Measurements from ENCODE around the gene PCDHA7. TPM values are rescaled to one million over a fixed set of nuclear protein-coding genes. Genes with fewer than 3 reads are reported as not detected.
"Not testable (repeated sequence)": the region's sequence is repeated elsewhere in the genome, so short reads cannot be mapped to it uniquely, and the experiment has no call there.

The PCDHA7 gene, protein sequence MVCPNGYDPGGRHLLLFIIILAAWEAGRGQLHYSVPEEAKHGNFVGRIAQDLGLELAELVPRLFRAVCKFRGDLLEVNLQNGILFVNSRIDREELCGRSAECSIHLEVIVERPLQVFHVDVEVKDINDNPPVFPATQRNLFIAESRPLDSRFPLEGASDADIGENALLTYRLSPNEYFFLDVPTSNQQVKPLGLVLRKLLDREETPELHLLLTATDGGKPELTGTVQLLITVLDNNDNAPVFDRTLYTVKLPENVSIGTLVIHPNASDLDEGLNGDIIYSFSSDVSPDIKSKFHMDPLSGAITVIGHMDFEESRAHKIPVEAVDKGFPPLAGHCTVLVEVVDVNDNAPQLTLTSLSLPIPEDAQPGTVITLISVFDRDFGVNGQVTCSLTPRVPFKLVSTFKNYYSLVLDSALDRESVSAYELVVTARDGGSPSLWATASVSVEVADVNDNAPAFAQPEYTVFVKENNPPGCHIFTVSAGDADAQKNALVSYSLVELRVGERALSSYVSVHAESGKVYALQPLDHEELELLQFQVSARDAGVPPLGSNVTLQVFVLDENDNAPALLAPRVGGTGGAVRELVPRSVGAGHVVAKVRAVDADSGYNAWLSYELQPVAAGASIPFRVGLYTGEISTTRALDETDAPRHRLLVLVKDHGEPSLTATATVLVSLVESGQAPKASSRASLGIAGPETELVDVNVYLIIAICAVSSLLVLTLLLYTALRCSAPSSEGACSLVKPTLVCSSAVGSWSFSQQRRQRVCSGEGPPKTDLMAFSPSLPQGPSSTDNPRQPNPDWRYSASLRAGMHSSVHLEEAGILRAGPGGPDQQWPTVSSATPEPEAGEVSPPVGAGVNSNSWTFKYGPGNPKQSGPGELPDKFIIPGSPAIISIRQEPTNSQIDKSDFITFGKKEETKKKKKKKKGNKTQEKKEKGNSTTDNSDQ
- 0.03 TPM in 1 of 2 replicates, not detected in the other for total RNA-seq (2014; rRNA removed; shearing (Covaris generic))

DNA sequence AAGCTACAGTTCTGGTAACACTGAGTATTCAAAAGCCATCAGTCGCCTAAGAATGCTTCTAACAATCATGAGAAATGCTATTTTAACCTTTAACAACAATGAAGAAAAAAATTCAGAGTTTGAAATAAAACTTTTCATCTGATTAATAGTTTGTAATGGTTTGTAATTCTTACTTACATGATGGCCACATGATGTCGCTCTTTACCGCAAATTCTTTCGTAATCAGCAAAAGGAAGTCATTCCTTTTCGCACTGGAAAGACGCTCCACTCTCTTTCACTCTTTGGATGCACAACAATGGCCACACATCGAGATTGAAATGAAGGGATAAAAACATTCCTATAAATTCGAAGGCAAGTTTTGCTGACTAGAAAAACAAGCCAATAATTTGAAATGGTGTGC, at the start of gene PCDHA7:
Gene PCDHA7, plus strand, starts transcription at position 277 of the 400 bp plus-strand sequence. Its CDS starts 115 bp downstream, at position 392.
- no peak for DNase-seq (ENCODE audit: low read depth in 1 of 2, low spot score in 2 of 2)
- H3K4me3 ChIP-seq, result no peak within 1 kb of the TSS

DNA sequence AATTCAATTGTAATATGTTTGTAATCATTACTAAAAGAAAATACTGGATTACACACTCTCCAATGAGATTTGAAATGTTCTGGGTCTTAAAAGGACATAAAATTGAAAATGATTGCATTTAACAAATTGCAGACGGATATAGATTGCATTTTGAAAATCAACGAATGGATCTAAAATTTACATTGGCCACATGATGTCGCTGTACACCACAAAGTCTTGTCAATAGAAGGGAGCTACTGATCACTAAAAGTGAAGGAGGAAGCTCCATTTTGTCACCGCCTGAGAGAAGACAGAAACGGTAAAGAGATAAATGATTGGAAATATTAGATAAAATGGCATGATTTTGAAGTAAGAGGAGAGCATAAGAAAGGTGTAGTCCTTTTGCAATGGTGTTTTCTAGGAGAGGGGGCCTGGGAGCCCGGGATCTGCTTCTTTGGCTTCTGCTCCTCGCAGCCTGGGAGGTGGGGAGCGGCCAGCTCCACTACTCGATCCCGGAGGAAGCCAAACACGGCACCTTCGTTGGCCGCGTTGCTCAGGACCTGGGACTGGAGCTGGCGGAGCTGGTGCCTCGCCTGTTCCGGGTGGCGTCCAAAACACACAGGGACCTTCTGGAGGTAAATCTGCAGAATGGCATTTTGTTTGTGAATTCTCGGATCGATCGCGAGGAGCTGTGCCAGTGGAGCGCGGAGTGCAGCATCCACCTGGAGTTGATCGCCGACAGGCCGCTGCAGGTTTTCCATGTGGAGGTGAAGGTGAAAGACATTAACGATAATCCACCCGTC, 48.0 kb upstream of the PCDHA7 start, which contains the start of gene PCDHA1:
Gene PCDHA1, plus strand, starts transcription at position 236 of the 782 bp plus-strand sequence.
- H3K4me3 ChIP-seq, result no peak within 1 kb of the TSS
- H3K4me1 ChIP-seq (replicated peaks), result no peaks in the 10 kb centered on the region
- H3K27ac ChIP-seq, result no peak within 1 kb of the TSS
- H3K27me3 ChIP-seq (replicated peaks), result no peaks in the 10 kb centered on the region
- H3K9me3 ChIP-seq (replicated peaks), result peaks cover 25% of the 10 kb centered on the region
- DNase-seq (ENCODE audit: low read depth in 1 of 2, low spot score in 2 of 2), result no peak
- no peaks in the 10 kb centered on the region for H3K36me3 ChIP-seq

More for the DNA sequence above, at the start of gene PCDHA7:
- H3K27me3 ChIP-seq (replicated peaks), result no peaks in the 10 kb centered on the region
- no peak within 1 kb of the TSS for H3K27ac ChIP-seq
- no peaks in the 10 kb centered on the region for H3K4me1 ChIP-seq (replicated peaks)
- H3K9me3 ChIP-seq (replicated peaks), result peaks cover 8% of the 10 kb centered on the region
- H3K36me3 ChIP-seq, result no peaks in the 10 kb centered on the region

DNA sequence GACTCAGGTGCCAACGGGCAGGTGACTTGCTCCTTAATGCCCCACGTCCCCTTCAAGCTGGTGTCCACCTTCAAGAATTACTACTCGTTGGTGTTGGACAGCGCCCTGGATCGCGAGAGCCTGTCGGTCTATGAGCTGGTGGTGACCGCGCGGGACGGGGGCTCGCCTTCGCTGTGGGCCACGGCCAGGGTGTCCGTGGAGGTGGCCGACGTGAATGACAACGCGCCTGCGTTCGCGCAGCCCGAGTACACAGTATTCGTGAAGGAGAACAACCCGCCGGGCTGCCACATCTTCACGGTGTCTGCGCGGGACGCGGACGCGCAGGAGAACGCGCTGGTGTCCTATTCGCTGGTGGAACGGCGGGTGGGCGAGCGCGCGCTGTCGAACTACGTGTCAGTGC, 46.6 kb upstream of the PCDHA7 start:
- H3K4me1 ChIP-seq (replicated peaks); DNase-seq (ENCODE audit: low read depth in 1 of 2, low spot score in 2 of 2); H3K4me3 ChIP-seq; H3K27ac ChIP-seq; H3K36me3 ChIP-seq; H3K27me3 ChIP-seq (replicated peaks): not testable (repeated sequence)
- peaks cover 25% of the 10 kb centered on the region for H3K9me3 ChIP-seq (replicated peaks)

- H3K27ac ChIP-seq; H3K4me1 ChIP-seq (replicated peaks); H3K27me3 ChIP-seq (replicated peaks); H3K36me3 ChIP-seq; DNase-seq (ENCODE audit: low read depth in 1 of 2, low spot score in 2 of 2); H3K4me3 ChIP-seq: not testable (repeated sequence)
- H3K9me3 ChIP-seq (replicated peaks), result peaks cover 21% of the 10 kb centered on the region
These were observed 46.1 kb upstream of the PCDHA7 start for GRCh38 chr5:140787849-140788504.

DNA sequence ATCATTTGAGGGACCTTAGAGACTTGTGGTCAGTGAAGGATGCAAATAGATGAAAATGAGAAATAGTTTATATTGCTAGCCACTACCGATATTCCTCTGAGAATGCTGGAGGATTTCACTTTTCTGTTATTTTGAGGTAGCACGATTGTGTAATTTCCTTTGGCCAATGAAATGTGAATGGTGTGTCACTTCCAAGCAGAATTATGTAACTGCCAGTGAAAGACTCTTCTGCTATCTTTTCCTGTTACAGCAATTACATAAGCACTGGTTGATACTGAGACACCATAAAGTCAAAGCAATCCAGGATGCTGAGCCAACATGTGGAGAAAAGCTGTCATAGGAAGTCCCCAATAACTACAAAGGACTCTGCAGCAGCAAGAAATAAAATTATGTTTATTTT, 43.0 kb upstream of the PCDHA7 start:
- DNase-seq (ENCODE audit: low read depth in 1 of 2, low spot score in 2 of 2), result no peak
- Histone ChIP-seq H3K27me3 (replicated peaks) (no peaks in the 10 kb centered on the region), H3K9me3 (replicated peaks) (peaks cover 19% of the 10 kb centered on the region), H3K4me1 (replicated peaks) (no peaks in the 10 kb centered on the region), H3K4me3 (no peak overlapping the region), H3K36me3 (no peaks in the 10 kb centered on the region), H3K27ac (no peak overlapping the region)

- H3K4me3 ChIP-seq, result no peak within 1 kb of the TSS
These were observed 39.3 kb upstream of the PCDHA7 start, which contains the start of gene PCDHA2 for GRCh38 chr5:140794595-140795258. Gene PCDHA2 (plus strand): TSS chr5:140794852.

GRCh38 chr5:140795259-140795641, 38.8 kb upstream of the PCDHA7 start:
- Histone ChIP-seq H3K36me3 (no peaks in the 10 kb centered on the region), H3K4me1 (replicated peaks) (no peaks in the 10 kb centered on the region), H3K9me3 (replicated peaks) (peaks cover 9% of the 10 kb centered on the region), H3K27me3 (replicated peaks) (no peaks in the 10 kb centered on the region), H3K27ac (no peak overlapping the region), H3K4me3 (no peak overlapping the region)
- no peak for DNase-seq (ENCODE audit: low read depth in 1 of 2, low spot score in 2 of 2)

More at GRCh38 chr5:140794595-140795258, 39.3 kb upstream of the PCDHA7 start, which contains the start of gene PCDHA2:
- no peak within 1 kb of the TSS for H3K27ac ChIP-seq
- H3K9me3 ChIP-seq (replicated peaks), result peaks cover 9% of the 10 kb centered on the region
- no peaks in the 10 kb centered on the region for H3K4me1 ChIP-seq (replicated peaks)
- H3K27me3 ChIP-seq (replicated peaks), result no peaks in the 10 kb centered on the region
- no peak for DNase-seq (ENCODE audit: low read depth in 1 of 2, low spot score in 2 of 2)
- no peaks in the 10 kb centered on the region for H3K36me3 ChIP-seq

DNA sequence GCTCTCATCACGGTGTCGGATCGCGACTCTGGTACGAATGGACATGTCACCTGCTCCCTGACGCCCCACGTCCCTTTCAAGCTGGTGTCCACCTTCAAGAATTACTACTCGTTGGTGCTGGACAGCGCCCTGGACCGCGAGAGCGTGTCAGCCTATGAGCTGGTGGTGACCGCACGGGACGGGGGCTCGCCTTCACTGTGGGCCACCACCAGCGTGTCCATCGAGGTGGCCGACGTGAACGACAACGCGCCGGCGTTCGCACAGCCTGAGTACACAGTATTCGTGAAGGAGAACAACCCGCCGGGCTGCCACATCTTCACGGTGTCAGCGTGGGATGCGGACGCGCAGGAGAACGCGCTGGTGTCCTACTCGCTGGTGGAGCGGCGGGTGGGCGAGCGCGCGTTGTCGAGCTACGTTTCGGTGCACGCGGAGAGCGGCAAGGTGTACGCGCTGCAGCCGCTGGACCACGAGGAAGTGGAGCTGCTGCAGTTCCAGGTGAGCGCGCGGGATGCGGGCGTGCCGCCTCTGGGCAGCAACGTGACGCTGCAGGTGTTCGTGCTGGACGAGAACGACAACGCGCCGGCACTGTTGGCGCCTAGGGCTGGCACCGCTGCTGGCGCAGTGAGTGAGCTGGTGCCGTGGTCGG, 37.9 kb upstream of the PCDHA7 start:
- H3K27me3 ChIP-seq (replicated peaks); H3K27ac ChIP-seq; H3K4me3 ChIP-seq; H3K9me3 ChIP-seq (replicated peaks); H3K36me3 ChIP-seq; H3K4me1 ChIP-seq (replicated peaks); DNase-seq (ENCODE audit: low read depth in 1 of 2, low spot score in 2 of 2): not testable (repeated sequence)

DNA sequence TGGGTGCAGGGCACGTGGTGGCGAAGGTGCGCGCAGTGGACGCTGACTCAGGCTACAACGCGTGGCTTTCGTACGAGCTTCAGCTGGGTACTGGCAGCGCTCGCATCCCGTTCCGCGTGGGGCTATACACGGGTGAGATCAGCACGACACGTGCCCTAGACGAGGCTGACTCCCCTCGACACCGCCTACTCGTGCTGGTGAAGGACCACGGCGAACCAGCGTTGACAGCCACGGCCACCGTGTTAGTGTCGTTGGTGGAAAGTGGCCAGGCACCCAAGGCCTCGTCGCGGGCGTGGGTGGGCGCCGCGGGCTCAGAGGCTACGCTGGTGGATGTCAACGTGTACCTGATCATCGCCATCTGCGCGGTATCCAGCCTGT, 37.4 kb upstream of the PCDHA7 start:
- Histone ChIP-seq H3K36me3 (no peaks in the 10 kb centered on the region), H3K9me3 (replicated peaks) (peaks cover 12% of the 10 kb centered on the region), H3K4me3 (no peak overlapping the region), H3K27me3 (replicated peaks) (no peaks in the 10 kb centered on the region), H3K4me1 (replicated peaks) (no peaks in the 10 kb centered on the region), H3K27ac (no peak overlapping the region)
- DNase-seq (ENCODE audit: low read depth in 1 of 2, low spot score in 2 of 2), result no peak

DNA sequence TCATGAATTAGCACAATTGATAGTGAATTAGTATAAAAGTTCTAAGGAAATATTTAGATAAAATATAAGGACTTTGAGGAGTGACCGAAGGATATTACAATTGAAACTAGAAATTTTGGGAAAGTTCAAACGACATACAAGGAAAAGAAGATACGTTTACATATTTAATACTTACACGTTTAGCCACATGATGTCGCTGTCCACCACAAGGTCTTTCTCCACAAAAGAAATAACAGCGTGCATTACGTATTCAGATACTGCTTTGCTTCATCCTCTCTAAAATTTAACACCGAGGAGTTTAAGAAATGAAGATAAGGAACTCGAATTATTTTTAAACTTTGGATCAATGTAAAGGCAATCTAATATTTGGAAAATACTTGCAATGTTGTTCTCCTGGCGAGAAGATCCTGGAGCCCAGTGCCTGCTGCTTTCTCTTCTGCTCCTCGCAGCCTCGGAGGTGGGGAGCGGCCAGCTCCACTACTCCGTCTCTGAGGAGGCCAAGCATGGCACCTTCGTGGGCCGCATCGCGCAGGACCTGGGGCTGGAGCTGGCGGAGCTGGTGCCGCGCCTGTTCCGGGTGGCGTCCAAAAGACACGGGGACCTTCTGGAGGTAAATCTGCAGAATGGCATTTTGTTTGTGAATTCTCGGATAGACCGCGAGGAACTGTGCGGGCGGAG, 33.1 kb upstream of the PCDHA7 start, which contains the start of gene PCDHA3:
Gene PCDHA3, plus strand, starts transcription at position 242 of the 678 bp plus-strand sequence.
- no peak for DNase-seq (ENCODE audit: low read depth in 1 of 2, low spot score in 2 of 2)
- Histone ChIP-seq H3K4me1 (replicated peaks) (no peaks in the 10 kb centered on the region), H3K4me3 (no peak within 1 kb of the TSS), H3K9me3 (replicated peaks) (peaks cover 18% of the 10 kb centered on the region), H3K27ac (no peak within 1 kb of the TSS), H3K36me3 (no peaks in the 10 kb centered on the region), H3K27me3 (replicated peaks) (no peaks in the 10 kb centered on the region)

- no peak for DNase-seq (ENCODE audit: low read depth in 1 of 2, low spot score in 2 of 2)
- no peak overlapping the region for H3K27ac ChIP-seq
- H3K4me1 ChIP-seq (replicated peaks), result no peaks in the 10 kb centered on the region
- no peaks in the 10 kb centered on the region for H3K27me3 ChIP-seq (replicated peaks)
- H3K4me3 ChIP-seq, result no peak overlapping the region
- H3K9me3 ChIP-seq (replicated peaks), result peaks cover 18% of the 10 kb centered on the region
- no peaks in the 10 kb centered on the region for H3K36me3 ChIP-seq
These were observed 32.6 kb upstream of the PCDHA7 start for GRCh38 chr5:140801494-140801841.

GRCh38 chr5:140802381-140802780, 31.7 kb upstream of the PCDHA7 start:
- not testable (repeated sequence) for H3K4me3 ChIP-seq; H3K27ac ChIP-seq; DNase-seq (ENCODE audit: low read depth in 1 of 2, low spot score in 2 of 2); H3K4me1 ChIP-seq (replicated peaks); H3K36me3 ChIP-seq; H3K27me3 ChIP-seq (replicated peaks)
- H3K9me3 ChIP-seq (replicated peaks), result peaks cover 11% of the 10 kb centered on the region; the same call in 1 of the 2 replicates

Measured in SJSA1 (cell line).